Glomerular visceral epithelial cell (primary cell): ENCODE measurements around the gene LGALS3BP.
A peak's percentile ranks its signal among the peaks of the same experiment; 100 is the strongest.
"Not testable (repeated sequence)": the region's sequence is repeated elsewhere in the genome, so short reads cannot be mapped to it uniquely, and the experiment has no call there.

ENCODE experiments used
- DNase-seq: peaks from one replicate; pipeline ENCODE4 v3.0.0-alpha.2; 2016; ENCODE audit errors: extremely low spot score

Gene LGALS3BP

DNA sequence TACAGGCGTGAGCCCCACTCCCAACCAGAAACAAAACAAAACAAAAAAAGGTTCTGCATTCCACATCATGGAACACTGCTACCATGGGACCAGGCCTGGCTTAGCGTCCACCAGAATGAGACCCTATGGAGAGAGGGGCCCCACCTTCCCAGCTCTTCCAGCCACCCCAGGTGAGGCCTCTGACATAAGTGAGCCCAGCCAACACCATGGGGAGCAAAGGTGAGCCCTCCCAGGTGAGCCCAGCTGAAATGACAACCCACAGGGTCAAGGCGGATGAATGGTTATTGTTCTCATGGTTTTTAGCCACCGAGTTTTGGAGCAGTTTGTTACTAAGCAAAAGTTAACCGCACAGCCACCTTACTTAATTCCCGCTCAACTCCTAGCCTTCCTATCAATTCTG is 16.3 kb downstream of the LGALS3BP start:
- DNase-seq = no peak

DNA sequence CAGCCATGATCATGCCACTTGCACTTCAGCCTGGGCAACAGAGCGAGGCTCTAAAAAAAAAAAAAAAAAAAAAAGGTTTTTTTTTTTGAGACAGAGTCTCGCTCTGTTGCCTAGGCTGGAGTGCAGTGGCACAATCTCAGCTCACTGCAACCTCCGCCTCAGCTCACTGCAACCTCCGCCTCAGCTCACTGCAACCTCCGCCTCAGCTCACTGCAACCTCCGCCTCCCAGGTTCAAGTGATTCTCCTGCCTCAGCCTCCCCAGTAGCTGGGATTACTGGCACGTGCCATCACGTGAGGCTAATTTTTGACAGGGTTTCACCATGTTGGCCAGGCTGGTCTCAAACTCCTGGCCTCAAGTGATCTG is 16.8 kb downstream of the LGALS3BP start:
- not testable (repeated sequence) for DNase-seq

DNA sequence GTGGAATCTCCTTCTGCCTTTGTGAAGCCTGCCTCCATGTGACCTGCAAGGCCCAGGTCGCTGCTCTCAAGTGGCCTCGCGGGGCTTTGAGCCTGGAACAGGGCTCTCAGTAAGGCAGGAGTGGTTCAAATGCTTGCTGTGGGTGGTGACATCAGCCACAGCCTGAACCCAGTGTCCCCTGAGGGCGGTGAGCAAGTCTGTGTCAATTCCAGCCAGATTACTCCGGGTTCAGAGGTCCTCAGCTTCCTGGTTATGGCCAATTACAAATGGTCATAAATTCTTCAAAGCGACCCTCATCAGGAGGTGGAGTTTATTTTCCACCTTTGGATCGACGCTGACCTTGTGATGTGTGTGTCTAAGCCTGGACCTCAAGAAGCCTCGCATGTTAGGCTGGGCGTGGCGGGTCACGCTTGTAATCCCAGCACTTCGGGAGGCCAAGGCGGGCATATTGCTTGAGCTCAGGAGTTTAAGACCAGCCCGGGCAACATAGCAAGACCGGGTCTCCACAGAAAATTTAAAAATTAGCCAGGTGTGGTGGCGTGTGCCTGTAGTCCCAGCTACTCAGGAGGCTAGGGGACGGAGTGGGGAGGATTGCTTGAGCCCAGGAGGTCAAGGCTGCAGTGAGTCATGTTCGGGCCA is 17.3 kb downstream of the LGALS3BP start:
- DNase-seq = no peak

DNA sequence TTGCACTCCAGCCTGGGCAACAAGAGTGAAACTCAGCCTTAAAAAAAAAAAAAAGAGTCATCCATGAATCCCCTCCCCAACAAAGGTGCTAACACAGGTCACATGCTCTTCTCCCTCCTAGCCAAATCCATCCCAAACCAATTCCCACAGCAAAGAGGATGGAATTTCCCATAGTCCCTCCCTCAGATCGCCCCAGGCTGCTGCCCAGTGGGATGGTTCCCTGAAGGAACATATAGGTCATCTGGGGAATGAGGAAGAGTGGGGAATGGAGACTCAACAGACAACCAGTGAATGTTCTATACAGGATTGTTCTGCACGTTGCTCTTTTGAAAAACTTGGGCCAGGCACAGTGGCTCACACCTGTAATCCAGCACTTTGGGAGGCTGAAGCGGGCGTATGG is 18.2 kb downstream of the LGALS3BP start:
- no peak for DNase-seq

DNA sequence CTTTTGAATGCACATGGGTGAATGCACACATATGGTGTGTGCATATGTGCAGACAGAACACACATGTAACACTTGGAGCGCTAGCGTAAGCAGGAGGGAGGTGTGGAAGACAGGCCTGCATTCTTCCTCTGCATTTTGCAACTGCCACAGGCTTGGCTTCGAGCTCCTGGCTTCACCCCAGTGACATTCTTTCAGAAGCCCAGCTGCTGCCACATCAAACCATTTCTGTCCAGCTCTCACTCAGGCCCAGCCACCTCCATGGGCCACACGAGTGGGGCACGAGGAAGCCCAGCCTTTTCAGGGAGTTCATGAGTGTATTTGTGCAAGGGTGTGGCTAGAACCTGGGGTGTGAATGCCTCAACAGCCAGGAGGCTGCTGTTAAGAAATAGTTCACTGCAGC is 18.8 kb downstream of the LGALS3BP start:
- DNase-seq = no peak

DNA sequence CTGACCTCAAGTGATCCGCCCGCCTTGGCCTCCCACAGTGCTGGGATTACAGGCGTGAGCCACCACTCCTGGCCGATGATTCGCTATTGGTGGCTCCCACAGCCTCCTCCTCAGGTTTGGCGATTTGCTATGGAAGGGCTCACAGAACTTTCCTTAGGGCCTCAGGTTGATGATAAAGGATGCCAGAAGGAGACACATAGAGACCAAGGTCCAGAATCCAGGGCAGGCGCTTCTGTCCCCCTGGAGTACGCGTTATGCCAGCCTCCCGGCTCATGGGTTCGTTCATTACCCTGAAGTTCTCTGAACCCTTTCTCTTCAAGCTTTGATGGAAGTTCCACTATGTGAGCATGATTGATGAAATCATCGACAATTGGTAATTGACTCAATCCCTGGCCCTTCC is 19.9 kb downstream of the LGALS3BP start:
- DNase-seq = no peak

DNA sequence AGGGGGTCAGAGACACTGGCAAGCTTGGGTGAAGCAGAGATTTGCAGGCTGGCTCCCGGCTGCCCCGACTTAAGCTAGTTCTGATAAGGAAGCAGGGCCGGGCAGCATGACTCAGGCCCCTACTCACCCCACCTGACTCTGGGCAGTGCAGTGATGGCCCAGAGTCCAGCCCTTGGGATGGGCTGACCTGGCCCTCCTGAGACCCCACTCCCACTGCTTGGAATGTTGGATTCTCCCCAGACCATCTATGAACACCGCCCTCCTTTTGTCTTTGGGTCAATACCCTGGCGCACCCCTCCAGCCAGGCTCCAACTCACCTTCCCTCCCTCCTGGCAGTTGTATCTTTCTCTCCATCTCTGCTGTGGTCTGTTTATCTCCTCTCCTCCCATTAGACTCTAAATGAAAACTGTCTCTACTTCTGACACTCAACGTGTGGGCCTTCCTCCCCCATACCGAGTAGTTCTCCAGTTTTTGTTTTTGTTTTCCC is 21.0 kb downstream of the LGALS3BP start:
- DNase-seq = peak; percentile 47

DNA sequence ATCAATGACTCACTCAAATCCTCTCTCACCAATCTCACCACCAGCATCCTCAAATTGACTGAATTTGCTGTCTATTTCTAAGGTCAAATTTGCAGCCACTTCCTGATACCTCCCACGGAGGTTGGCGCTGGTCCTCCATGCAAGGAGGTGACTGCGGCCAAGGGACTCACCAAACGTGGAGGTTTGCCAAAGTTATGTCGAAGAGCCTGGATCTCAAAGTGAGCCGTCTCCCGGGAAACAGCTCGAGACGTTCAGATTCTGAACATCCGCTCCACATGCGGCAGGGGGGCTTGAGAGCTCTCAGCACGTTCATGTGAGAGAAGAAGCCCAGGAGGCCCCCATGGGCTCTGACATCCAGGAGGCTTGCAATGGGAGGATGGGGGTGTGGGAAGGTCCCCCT is 22.6 kb downstream of the LGALS3BP start:
- DNase-seq = peak; percentile 65

DNA sequence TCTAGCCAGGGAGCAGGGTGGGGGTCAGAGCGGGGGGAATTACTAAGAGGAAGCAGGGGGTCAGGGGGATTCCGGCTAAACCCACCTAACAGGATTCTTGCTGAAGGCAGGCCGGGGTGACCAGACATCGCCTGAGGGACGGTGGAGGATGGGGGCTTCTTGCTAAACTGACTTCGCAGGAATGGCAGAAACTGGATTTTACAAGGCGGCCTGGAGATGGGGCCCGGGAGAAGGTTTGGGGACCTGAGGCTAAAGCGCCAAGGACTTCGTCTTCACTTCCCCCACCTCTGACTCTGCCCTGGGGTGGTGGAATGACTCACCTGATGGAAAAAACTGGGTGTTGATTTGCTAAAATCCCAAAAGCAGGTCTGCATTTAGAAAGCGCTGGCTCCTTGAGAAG is 23.5 kb downstream of the LGALS3BP start:
- no peak for DNase-seq

DNA sequence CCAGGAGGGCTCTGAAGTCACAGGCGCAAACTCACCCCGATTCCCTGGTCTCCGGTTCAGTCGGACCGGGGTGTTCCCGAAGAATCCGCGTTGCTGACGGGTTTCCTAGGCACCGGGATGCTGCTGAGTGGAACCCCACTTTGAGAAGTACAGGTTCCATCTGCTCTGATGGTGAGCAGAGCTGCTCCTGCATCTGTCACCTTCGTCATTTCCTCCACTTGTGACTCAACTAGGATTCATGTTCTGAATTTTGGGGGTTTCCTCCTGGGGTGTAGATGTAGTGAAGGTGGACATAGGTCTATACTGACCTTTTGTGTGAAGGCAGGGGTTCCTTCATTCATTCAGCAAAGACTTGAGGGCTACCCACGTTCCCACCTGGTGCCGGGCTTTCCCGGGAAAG is 25.0 kb downstream of the LGALS3BP start:
- no peak for DNase-seq

DNA sequence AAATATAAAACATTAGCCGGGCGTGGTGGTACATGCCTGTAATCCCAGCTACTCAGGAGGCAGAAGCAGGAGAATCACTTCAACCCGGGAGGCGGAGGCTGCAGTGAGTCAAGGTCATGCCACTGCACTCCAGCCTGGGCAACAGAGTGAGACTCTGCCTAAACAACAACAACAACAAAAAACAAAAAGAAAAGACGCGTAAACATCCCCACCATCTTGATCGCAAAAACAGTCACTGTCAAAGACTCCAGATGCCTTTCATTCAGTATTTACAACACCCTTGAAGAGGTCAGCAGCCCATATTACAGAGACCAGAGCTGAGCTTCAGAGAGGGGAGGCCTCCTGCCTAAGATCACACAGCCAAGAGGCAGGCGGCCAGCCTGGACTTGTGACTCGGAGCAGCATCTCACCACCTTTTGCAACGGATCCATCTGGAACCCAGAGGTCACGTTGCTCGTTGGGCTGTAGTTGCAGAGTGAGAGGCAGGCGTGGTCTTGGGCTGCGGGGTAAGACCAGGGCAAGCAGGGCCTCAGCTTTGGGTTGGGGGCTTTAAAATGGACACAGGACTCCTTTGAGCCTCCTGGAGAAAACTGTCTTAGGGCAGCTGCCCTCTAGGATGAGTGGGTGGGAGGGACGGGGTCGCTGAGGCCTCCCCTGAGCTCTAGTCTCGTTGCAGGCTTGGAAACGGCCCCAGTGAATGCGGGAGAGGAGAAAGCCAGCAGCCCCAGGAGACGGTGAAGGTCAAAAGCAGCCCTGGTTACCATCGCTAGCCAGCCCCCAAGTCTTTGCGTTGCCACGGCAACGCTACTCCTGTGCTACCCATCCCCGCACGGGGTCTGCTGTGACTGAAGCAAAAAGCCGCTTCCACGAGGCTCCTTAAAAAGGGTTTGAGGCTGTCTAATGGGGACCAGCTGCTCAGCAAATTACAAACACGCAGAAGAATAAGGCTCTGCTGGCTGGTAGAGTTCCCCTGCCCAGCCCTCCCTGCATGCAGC is 26.1 kb downstream of the LGALS3BP start:
- no peak for DNase-seq

DNA sequence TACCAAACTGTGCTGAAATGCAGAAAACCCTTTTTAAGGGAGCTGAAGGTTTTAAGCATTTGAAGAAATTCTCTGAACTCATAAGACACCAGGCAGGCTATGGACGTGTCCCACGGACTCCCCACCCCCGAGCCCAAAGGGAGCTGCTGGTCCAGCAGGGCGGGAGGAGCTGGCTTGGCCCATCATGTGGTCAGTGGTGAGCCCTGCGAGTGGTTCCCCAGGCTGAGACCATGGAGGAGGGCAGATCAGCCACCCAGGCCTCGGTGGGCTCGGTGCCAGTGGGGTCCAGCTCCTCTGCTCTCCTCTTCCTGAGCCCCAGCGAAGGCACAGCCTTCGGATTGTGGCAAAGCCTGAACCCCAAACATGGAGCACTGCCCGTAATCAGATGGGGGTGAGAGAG is 27.0 kb downstream of the LGALS3BP start:
- DNase-seq = no peak

DNA sequence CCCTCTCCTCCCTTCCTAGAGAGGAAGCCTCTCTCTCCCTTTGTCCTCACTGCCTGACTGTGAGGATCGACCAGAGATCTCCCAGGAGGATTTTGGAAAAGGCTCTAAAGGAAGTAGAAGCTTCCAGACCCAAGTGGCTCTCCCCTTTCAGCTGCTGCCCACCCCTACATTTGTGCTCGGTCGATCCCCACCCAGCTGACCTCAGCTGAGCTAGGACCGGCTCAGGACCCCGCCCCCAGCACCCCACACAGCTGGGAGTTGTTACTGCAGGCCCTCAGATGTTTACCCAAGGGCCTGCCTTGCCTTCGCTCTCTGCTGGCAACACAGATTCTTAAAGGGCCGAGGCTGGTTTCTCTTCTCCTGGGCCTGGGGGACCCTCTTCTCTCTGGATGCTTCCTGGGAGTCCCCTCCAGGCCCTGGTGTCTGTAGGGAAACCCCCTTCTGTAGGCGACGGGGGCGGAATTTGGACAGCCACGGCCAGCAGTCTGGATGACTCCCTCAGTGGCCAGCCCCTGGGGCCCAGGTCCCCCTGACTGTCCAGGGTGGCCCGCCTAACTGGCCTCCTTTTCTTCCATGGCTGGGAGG is 27.7 kb downstream of the LGALS3BP start:
- DNase-seq = no peak

DNA sequence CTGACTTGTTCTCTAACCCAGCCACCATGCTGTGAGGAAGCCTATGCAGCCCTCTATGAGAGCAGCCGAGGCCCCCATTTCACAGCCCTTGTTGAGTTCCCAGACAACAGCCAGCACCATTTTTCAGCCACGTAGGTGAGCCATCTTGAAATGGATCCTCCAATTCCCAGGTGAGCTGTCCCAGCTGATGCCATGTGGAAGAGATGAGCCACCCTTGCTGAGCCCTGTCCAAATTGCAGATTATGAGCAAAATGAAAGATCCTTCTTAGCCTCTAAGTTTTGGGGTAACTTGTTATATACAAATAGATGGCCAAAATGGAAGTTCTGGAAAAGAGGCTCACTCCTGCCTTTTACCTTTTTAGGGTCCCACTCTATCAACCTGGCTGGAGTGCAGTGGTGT is 28.9 kb downstream of the LGALS3BP start:
- DNase-seq = no peak

DNA sequence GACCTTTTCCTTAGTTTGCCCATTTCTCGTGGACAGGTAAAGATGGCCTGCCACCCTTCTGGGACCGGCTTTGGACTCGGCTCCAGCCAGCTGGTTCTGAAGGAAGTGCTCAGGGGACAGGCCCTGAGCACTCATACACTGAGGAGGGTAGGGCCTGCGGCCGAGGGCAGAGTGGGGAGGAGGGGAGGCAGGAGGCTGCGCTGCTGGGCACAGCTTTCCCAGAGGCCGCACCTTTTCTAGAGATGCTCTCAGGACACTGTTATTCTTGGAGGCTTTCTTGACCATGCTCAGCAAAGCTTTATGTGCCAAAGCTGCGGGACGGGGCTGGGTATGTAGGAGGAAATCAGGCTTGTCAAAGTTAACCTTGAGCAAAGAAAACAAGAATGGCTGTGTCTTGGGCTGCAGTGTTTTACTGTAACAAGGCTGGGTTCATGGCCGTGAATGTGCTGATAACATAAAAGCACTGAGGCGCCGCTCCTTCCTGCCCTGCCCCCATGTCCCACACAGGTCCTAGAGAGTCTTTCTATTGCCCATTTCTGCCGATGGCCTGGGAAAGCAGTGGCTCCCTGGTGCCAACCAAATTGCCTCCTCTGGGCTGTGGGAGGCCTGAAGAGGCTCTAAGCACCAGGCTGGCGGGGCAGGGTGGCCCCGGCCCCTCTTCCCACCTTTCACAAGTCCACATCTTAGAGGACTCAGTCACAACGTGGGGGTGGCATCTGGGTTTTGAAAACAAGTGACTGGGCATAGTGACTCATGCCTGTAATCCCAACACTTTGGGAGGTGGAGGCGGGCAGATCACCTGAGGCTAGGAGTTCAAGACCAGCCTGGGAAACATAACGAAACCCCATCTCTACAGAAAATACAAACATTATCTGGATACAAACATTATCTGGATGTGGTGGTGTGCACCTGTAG is 32.2 kb downstream of the LGALS3BP start:
- DNase-seq = no peak

DNA sequence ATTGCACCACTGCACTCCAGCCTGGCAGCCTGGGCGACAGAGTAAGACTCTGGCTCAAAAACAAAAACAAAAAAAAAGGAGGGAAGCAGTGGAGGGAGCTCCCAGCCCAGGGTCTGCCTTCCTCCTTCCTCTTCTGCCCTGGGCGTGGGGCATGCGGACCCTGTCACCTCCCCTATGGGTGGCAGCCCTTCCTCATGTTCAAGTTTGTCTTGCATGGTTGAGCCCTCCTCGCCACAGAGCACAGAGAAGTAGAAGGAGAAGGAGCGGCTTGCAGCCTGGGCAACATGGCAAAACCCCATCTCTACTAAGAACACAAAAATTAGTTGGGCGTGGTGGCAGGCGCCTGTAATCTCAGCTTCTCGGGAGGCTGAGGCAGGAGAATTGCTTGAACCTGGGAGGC is 33.1 kb downstream of the LGALS3BP start:
- DNase-seq = no peak

DNA sequence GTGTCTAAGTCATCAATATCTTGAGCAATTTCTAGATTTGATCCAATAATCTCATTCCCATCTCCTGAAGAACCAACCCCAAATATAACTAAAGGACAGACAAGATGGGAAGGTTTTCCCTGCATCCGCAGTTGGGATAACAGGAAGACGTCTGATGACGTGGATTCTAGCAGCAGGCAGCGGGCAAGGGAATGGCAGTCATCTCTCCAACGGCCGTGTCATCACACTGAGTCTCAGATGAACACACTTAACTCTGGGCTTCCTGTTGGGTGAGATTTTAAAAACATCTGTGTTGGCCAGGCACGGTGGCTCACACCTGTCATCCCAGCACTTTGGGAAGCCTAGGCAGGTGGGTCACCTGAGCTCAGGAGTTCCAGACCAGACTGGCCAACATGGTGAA is 33.6 kb downstream of the LGALS3BP start:
- DNase-seq = no peak

DNA sequence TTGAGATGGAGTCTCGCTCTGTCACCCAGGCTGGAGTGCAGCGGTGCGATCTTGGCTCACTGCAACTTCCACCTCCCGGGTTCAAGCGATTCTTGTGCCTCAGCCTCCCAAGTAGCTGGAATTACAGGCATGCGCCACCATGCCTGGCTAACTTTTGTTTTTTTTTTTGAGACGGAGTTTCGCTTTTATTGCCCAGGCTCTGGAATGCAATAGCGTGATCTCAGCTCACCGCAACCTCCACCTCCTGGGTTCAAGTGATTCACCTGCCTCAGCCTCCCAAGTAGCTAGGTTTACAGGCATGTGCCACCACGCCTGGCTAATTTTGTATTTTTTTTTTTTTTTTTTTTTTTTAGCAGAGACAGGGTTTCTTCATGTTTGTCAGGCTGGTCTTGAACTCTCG is 34.3 kb downstream of the LGALS3BP start:
- peak; percentile 75 for DNase-seq

DNA sequence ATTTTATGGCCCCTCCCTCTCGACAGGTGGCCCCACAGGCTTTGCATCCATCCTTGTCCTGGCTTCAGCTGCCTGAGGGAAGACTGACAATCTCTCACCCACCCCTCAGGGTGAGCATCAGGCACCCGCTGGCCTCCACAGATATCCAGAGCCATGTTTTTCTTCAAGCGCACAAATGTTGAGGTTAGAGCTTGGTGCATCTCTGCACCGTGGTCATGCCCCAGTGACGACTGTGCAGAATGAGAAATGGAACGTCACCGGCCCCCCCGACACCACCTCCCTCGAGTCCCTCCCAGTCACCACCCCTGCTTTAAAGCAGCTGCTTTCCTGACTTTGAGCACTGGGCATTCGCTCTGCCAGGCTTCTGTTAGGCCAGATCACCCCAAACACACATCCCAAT is 34.8 kb downstream of the LGALS3BP start:
- peak; percentile 69 for DNase-seq

DNA sequence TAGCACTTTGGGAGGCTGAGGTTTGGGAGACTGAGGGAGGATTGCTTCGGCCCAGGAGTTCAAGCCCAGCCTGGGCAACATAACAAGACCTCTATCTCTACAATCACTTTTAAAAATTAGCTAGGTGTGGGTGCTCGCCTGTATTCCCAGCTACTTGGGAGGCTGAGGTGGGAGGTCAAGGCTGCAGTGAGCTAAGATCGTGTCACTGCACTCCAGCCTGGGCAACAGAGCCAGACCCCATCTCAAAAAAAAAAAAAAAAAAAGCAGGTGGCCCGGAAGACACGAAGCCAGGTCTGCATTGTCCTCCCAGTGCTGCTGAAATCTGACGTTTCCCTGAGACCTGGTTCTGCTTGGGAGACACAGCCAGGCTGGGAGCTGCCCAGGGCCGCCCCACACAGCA is 35.7 kb downstream of the LGALS3BP start:
- no peak for DNase-seq

DNA sequence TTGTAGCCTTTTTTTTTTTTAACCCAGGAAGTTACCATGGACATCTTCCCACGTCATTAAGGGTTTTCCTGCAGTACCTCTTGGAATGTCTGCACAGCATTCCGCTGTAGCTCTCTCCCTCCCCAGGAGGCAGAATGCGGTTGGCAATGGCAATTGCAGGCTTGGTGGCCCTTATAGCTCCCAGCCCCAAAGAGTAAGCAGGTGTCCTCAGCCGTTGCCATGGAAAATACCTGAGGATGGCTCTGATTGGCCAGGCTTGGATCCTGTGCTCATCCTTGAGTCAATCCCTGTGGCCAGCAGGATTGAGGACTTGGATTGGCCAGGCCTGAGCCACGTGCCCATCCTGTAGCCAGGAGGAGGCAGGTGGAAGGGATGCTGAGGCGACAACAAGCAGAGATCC is 39.0 kb downstream of the LGALS3BP start:
- peak; percentile 71 for DNase-seq

DNA sequence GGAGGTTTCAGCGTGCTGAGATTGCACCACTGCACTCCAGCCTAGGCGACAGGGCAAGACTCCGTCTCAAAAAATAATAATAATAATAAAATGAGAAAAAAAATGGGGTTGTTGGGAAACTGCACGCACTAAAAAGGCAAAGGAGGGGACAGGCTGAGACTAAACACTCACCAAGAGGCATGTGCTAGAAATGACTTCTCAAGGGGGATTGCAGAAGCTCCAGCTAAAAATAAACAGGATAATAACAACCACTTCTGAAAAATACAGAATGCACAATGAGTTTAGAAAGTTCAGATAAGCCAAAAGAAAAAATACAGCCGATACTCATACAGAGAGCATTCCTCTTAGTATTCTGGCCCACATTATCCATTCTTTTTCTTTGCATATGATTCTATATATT is 39.5 kb downstream of the LGALS3BP start:
- DNase-seq = no peak
